ENCODE data around the gene ID3.
A peak's percentile ranks its signal among the peaks of the same experiment; 100 is the strongest.

Gene ID3

DNA sequence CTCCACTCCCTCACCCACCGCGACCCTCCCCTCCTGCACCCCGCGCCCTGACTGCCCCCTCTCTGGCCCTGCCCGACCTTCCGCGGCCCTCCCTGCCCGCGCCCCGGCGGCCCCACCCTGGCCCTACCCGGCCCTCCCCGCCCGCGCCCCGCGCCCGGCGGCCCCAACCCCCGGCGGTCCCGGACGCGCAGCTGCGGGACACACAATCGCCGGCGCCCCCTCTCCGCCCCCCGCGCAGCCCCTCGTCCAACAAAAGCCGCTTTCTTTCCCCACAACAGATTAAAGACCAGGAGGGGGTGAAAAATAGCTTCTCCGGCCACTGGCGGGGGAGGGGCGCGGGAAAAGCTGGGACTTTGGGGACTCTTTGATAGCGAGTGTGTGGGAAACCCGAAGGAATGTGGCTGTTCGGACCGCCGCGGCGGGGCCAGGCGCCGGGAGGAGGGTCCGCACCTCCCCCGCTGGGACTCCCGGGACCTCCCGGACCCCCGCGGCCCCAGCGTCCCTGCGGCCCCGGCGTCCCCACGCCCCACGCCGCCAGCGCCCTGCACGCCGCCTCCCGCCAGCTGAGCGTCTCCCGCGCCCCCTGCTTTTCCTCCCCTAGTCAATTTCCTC lies 8.8 kb upstream of the ID3 start:
- DNase-seq (ENCODE audit: low read depth, low spot score), result no peak
- H3K27ac ChIP-seq, result no peak overlapping the region

DNA sequence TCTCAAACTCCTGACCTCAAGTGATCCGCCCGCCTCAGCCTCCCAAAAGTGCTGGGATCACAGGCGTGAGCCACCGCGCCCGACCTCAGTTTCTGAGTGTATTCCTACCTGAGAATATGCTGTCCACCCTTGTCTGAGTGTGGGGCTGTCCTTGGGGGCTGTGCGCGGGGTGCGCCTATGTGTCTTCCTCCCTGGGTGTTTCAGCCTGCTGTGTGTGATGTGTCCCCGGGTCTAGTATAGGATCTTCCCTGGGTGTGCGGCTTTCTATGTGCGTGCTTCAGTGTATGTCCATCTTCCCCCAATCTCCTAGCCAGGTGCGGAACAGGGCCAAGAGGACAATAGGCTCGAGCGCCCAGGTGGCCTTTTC lies 8.3 kb upstream of the ID3 start:
- no peak for DNase-seq (ENCODE audit: low read depth, low spot score)
- H3K27ac ChIP-seq, result no peak overlapping the region

DNA sequence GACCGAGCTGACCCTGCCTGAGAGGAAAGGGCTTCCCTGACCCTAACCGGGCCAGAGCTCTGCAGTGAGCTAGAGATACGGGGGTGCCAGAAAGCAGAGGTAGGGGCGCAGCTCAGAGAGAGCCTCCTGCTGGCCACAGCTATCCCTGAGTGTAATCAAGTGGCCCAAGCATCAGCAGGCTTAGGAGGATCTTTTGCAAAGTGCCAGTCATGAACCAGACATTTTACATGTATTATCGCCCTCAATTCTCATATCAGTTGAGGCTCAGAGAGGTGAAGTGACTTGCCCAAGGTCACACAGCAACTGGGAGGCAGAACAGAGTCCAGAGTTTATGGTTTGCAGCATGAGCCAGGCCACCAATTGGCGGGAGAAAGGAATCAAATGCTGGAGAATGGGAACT lies 7.0 kb upstream of the ID3 start:
- H3K27ac ChIP-seq, result no peak overlapping the region
- no peak for DNase-seq (ENCODE audit: low read depth, low spot score)

DNA sequence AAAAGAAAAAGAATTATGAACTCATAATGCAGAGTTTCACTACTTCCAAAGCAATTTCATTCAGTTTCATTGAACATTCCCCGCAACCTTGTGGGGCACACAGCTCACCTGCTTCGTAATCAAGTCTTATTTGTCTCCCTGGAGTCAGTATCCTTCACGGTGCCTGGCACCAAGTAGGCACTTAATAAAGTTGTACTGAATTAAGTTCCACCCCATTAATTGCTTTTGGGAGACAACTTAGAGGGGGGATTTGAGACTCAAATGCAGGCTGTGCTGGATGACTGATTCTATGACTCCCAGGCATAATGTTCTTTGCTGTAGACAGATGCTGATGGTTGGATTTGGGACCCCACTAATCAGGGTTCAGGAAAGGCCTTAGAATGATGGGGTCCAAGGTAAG lies 6.5 kb upstream of the ID3 start:
- H3K27ac ChIP-seq, result no peak overlapping the region
- DNase-seq (ENCODE audit: low read depth, low spot score), result no peak

DNA sequence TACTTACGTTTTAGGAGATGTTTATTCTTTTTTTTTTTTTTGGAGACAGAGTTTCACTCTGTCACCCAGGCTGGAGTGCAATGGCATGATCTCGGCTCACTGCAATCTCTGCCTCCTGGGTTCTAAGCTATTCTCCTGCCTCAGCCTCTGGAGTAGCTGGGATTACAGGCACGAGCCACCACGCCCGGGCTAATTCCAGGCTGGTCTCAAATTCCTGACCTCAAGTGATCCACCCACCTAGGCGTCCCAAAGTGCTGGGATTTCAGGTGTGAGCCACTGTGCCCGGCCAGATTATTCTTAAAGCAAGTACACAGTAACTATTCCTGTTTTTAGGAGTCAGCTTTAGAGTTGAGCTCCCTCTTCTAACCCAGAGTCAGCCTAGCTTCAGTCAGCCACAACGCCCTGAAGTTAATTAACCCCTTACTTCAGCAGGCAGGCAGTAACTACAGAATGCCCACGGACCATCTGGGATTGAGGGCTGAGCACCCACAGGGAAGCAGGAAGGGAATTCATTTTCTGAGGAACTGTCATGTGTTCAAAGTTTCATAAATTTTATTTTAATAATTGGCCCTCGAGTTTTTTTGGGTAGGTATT lies 5.3 kb upstream of the ID3 start:
- DNase-seq (ENCODE audit: low read depth, low spot score), result no peak
- H3K27ac ChIP-seq, result no peak overlapping the region

DNA sequence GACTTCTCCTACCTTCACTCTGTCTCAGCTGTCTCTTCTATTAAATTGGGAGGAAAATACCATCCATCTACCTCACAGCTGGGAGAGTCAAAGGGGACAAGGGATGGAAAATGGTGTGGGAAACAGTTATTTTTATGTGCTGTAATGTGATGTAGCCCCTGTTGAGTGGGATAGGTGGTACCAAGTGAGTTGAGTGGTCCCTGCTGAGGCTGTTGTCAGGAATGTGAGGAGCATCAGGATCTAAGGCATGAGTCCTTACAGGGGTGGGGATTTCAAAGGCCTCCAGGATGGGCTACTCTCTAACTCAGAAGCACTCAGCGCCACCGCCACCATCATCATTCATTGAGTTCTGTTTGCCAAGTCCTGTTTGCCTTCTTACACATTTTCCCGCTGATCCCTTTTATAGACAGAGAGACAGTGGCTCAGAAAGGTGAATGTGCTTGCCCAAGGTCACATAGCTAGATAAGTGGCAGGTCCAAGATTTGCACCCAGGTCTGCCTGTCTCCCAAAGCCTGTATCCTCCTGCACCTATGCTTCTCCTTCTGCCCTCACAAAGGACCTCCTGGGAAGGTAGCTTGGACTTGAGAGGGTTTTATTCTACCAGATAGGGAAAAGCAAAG lies 4.6 kb upstream of the ID3 start:
- H3K27ac ChIP-seq, result no peak overlapping the region
- DNase-seq (ENCODE audit: low read depth, low spot score), result no peak

DNA sequence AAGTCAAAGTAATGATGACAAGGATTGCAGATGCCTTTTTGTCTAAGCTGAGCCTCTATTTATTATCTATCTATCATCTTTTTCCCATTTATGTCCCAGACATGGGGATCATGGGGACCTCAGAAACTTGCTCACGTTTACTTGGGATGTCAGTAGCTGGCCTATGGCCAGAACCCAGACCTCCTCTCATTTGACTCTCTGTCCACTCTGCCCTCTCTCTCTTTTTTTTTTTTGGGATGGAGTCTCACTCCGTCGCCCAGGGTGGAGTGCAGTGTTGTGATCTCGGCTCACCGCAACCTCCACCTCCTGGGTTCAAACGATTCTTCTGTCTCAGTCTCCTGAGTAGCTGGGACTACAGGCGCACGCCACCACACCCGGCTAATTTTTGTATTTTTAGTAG lies 3.7 kb upstream of the ID3 start:
- no peak overlapping the region for H3K27ac ChIP-seq
- no peak for DNase-seq (ENCODE audit: low read depth, low spot score)

DNA sequence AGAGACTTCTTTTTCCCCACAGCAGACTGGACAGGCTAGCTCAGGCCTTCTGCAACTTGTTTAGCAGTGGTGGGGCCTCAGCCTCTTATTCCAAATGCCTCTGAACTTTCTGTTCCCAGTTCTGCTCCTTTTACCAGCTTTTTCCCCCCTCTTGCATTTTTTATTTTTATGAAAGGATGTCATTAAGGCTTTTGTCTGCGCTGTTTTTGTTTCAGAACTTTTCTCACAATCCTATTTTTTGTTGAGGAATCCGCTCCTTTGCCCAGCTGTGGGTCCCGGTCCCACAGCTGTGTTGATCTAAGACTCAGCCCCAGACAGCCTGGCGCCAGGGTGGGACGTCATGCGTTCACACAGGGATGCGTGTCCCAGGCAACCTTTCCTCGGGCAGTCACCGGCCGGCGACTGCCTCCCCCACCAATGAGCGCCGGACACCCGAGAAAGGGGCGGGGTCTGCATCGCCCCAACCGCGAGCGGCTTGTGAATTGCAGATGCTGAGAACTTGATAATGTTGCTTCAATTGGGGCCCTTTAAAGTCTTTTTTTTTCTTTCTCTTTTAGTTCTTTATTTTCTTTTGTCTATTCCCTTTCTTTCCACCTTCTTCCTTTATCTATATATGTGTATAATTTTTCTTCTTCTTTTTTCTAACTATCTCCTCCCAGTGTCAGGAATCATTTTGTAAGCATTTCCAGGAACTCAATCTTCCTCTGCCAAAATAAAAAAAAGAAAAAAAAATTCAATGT lies 3.0 kb upstream of the ID3 start:
- peak overlapping the region; percentile 68 for H3K27ac ChIP-seq
- DNase-seq (ENCODE audit: low read depth, low spot score), result peak; percentile 55

DNA sequence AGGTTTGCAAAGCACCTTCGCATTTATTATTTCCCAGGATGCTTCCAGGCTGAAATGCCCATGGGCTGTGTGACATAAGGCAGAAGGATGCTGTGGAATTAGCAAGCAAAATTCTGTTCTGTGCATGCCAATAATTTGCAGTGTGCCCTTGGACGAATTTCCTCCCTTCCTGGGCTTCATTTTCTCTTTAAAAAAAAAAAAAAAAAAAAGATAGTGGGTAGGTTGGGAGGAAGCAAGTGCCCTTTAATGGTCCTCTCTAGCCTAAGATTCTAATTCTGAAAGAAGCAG lies 2.5 kb upstream of the ID3 start:
- peak overlapping the region; percentile 68 for H3K27ac ChIP-seq
- DNase-seq (ENCODE audit: low read depth, low spot score), result no peak

DNA sequence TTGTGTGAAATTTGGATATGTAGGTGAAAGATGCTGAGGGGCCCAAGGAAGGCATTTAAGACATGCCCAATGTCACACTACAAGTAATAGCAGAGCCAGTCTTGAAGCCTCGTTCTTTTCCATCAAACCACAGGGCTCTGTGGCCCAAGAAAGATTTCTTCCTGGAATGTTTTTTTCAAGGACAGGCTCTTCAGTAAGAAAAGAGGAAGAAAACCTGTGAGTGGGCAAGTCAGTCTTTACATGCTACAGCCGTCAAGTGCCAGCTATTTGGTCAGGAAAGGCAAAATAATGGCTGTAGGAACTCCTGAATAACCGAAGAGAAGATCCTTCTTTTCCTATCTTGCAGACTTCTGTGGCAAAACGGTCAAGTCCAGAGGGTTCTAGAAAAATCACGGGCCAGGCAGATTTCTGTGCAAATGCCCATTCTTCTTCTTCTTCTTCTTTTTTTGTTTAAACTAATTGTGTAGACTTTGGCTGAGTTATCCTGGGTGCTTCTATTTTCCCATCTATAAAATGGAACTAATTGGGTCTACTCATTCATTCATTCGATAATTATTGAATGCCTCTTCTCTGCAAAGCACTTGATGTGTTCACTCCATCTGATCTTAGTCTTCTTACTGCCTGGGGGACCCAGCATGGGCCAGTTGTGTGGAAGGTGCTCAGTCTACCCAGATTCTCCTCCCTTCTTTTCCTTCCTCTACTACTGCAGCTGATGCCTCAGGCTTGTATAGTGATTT lies 1.9 kb upstream of the ID3 start:
- DNase-seq (ENCODE audit: low read depth, low spot score), result no peak
- peak overlapping the region; percentile 68 for H3K27ac ChIP-seq

DNA sequence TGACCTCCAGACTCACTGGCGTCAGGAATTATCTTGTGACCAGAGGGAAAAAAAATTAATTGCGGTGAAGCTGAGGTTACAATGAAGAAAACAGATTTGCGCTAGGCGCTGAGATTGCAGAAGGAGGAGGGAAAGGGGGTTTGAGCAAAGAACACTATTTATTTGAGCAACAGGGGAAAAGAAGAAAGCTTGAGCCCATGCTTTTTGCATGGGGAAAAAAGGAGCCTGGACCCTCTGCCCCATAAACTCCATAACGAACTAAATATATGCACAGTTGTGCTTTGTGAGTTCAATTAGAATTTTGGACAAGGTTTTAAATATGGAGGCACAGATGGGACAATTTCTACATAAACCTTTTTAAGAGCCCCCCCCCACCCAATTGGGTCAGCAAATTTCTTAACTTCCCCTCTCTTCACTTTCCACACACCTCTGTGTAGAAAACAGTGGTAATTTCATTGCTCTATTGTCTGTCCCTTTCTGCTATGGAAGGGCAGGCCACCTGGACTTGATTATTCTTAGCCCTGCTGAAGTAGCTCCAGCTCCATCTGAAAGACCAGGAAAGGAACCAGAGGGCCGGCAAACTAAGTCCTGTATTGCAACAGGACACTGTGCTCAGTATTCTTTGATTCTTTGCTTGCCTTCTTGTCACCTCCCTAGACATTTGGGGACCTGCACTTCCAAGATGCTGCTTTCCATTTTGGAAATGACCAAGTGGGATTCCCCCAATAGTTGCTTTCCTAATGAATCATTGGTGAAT lies 862 bp upstream of the ID3 start:
- DNase-seq (ENCODE audit: low read depth, low spot score), result no peak
- peak overlapping the region; percentile 78 for H3K27ac ChIP-seq

DNA sequence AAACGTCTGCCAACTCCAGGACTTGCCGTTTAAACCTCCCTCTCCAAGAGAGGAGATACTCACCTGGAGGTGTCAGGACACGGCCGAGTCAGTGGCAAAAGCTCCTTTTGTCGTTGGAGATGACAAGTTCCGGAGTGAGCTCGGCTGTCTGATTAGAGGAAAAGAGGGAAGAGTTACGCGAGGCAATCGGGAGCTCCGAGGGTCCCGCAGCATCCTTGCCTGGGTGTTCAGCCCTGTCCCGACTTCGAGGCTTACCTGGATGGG lies 497 bp downstream of the ID3 start:
- no peak for DNase-seq (ENCODE audit: low read depth, low spot score)
- peak overlapping the region; percentile 78 for H3K27ac ChIP-seq

DNA sequence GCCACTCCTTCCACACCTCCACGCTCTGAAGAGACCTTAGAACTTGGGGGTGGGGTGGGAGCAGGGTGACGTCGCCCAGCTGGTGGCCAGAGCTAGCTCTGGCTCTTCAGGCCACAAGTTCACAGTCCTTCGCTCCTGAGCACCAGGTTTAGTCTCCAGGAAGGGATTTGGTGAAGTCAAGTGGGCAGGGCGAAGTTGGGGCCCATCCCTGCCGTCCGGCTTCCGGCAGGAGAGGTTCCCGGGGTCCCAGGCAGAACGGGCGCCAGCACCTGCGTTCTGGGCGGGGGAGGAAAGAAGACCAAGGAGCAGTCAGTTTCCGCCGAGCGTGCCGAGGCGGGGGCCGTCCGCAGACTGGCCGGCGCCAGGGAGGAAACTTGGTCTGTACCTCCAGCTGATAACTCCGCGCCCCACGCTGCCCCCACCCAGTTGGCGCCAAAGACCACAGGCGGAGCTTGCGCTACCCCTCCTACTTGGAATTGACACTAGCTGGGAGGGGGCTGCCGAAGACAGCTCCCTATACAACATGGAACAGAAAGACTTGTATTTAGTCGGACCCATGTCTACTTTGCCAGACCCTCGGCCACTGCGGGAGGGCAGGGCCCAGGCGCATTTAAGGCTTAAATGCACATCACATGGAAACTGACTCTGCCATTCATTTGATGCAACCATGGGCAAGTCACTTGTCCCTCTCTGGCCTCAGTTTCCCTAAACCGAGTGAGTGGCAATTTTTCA lies 995 bp downstream of the ID3 start:
- H3K27ac ChIP-seq, result peak overlapping the region; percentile 78
- DNase-seq (ENCODE audit: low read depth, low spot score), result no peak

DNA sequence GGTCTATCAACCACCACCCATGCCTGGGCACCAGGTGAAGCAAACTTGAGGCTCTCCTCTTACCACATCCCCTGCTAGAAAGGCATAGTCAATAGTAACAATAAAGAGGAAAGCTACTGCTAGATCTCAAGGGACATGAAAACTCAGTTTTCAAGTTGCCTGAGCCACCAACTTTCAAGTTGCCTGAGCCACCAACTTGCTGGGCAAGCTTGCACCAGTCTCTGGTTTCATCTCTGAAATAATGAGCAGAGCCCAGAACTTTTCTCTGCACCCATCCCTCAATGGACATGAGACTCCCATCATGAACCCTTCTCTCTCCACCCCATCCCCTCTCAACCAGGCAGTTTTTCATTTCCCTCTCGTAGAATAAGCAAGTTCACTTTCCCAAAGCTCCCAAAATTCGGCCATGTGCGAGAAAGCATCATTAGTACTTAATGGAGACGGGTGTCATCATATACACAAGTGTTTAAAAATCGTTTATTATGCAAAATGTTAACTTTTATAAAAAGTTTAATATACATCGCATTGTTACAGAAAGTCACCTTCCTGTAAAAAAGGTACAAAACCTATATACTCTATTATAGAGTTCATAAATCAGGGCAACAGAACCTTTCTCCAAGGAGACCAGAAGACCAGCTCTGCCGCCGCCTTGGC lies 1.7 kb downstream of the ID3 start:
- peak overlapping the region; percentile 78 for H3K27ac ChIP-seq
- DNase-seq (ENCODE audit: low read depth, low spot score), result no peak

DNA sequence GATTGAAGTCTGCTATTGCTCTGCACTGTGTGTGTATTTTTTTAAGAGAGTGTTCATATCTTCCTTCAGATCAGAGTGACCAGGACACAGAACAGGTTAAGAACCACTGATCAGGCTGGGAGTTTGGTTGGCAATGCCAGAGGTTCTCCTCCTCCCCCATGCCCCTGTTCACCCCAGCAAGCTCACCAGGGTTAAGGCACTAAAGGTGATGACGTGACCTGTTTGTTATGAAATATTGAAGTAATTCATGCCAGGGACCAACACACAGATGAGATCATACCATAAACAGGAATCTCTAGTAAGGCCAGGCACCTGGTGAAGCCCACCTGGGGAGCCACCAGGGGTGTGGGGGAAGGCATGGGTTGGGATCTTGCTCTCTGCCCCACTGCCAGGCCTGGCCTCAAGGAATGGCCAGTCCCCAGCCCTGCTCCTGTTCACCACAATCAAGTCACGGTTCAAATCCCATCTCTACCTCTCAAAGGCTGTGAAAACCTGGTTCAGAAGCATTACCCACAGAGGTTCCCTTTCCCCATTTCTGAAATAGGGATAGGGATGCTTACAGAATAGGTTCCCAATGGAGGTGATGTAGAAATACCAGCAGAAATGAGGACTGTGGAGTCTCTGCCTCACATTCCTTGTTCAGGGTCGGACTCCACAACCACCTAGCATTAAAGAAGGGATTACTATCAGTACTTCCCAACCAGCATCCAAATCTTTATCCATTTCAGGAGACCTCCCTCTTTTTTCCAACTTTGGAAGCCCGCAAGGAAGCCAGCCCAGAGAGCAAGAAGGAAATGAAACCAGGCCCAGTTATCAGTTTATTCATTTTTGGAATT lies 2.4 kb downstream of the ID3 start:
- peak overlapping the region; percentile 78 for H3K27ac ChIP-seq
- DNase-seq (ENCODE audit: low read depth, low spot score), result peak; percentile 59

DNA sequence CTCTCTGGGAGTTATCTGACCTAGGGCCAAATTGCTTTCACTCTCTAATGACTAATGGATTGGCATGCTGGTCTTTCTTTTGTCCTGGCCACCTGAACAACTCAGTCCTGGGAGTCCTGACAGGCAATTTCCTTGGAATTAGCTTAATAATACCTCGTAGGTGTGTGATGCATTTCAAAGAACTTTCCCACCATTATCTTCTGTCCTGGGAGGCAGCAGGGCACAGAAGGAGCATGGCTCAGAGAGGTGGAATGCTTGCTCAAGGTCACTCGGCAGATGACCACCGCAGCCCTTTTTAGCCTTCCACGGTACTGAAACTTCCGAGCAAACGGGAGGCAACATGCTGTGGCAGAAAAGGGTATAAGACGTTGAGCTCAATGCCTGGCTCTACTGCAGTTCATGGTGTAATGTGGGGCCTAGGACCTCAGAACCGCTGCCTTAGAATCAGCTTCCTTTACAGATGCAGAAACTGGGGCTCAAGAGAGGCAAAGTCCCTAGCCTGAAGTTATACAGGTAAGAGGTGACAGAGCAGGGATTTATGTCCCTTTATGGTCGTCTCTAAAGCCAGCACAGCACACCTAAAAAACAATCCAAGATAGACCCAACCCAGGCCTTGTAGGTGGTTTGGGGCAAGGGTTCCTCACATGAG lies 3.2 kb downstream of the ID3 start:
- peak overlapping the region; percentile 78 for H3K27ac ChIP-seq
- DNase-seq (ENCODE audit: low read depth, low spot score), result peak; percentile 71

DNA sequence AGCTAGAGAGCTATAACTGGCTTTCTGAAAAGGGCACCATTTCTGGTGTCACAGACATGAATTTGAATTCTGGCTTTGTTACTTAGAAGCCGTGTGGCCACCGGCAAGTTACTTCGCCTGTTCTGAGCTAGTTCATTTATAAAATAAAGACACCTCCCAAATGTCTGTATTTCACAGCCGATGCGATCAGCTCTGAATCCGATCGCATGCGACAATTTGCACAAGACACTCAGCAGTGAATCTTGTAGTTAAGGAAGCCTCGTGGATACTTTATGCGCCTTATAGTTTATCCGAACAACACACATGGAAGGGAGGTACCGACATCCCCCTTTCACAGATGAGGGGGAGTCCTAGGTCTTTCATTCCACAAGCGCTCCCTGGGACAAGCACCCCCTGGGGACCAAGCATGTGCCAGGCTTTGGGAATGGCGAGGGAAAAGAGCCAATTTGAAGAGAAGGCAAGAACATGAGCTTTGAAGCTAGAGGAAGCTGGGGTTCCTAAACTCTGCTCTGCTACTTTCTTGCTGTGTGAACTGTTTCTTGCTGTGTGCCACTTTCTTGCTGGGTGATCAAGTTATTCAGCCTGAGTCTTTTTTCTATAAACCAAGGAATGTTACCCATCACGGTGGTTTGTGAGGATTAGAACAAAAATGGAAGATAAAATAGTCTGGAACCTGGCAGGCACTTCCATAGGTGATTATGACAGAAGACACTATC lies 3.9 kb downstream of the ID3 start:
- no peak for DNase-seq (ENCODE audit: low read depth, low spot score)
- peak overlapping the region; percentile 78 for H3K27ac ChIP-seq

All from epithelial cell of prostate (primary cell).